Vagina (tissue), 2 donors: ENCODE data around the gene PLSCR3.

Experiments used
- POLR2A ChIP-seq, 2 donors: fragments of 450-650 bp; IDR thresholded peaks; one replicate each; pipeline ENCODE4 v1.6.1; 2017; ENCODE audit warnings: antibody characterized with exemption in 2 of 2, mild to moderate bottlenecking in 2 of 2, moderate library complexity in 2 of 2
- TF ChIP-seq, protein P1 (sequence below), 3 experiments: fragments of 450-650 bp in 2 of 3; fragments of 200-600 bp in 1 of 3; sonication (generic) in 1 of 3; IDR thresholded peaks; one replicate each; pipeline ENCODE4 v1.5.1; 2017 to 2019; ENCODE audit warnings: antibody characterized with exemption in 3 of 3, mild to moderate bottlenecking in 2 of 3, moderate library complexity in 2 of 3

GRCh38 chr17:7341842-7342241 is 52.5 kb downstream of the PLSCR3 start:
- TF ChIP-seq, protein P1, sequence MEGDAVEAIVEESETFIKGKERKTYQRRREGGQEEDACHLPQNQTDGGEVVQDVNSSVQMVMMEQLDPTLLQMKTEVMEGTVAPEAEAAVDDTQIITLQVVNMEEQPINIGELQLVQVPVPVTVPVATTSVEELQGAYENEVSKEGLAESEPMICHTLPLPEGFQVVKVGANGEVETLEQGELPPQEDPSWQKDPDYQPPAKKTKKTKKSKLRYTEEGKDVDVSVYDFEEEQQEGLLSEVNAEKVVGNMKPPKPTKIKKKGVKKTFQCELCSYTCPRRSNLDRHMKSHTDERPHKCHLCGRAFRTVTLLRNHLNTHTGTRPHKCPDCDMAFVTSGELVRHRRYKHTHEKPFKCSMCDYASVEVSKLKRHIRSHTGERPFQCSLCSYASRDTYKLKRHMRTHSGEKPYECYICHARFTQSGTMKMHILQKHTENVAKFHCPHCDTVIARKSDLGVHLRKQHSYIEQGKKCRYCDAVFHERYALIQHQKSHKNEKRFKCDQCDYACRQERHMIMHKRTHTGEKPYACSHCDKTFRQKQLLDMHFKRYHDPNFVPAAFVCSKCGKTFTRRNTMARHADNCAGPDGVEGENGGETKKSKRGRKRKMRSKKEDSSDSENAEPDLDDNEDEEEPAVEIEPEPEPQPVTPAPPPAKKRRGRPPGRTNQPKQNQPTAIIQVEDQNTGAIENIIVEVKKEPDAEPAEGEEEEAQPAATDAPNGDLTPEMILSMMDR (IDR thresholded peaks at IDR 0.05) = no peak
- TF ChIP-seq POLR2A (IDR thresholded peaks at IDR 0.05) = no peak
